WI38 (cell line): ENCODE measurements around the gene LPGAT1.

Experiments used
- H3K4me3 ChIP-seq: 2 replicates; pipeline ENCODE4 v1.5.1; 2011; ENCODE audit warnings: low read depth, mild to moderate bottlenecking, control low read depth, low read length
- CTCF ChIP-seq: IDR thresholded peaks from 2 replicates; pipeline ENCODE4 v1.5.1; 2012; ENCODE audit warnings: low read depth, mild to moderate bottlenecking, control low read depth, low read length

Gene LPGAT1

DNA sequence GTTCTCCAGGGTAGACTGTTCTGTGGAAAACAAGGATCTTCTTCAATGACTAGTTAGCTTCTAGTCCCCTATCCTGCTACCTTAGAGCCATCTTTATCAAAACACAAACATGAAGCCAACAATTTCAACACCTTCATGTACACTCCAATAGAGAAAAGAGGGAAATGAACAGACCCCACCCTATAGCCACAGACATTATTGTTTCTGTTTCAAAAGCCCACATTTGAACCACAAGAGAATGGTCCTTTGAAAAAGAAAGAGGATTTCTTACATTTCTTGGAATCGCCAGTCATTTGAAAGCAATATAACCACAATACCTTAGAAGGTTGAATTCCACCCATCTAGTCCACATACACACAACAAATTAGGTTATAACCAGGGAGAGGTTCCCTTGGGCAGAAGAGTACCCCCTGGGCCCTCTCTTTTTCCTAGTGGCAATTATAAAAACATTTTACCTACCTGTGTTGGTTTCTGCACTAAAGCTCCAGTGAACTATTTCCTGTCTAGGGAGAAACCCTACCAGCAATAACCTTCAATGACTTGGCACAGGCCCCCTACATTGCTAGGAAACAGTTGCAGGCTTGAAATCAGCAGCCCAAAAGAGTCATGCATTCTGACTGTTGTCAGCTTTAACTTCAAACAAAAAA, 2.7 kb upstream of the LPGAT1 start:
- no peak for TF ChIP-seq CTCF
- no peak overlapping the region for H3K4me3 ChIP-seq

GRCh38 chr1:211832661-211833060, 2.1 kb upstream of the LPGAT1 start:
- TF ChIP-seq CTCF: no peak

DNA sequence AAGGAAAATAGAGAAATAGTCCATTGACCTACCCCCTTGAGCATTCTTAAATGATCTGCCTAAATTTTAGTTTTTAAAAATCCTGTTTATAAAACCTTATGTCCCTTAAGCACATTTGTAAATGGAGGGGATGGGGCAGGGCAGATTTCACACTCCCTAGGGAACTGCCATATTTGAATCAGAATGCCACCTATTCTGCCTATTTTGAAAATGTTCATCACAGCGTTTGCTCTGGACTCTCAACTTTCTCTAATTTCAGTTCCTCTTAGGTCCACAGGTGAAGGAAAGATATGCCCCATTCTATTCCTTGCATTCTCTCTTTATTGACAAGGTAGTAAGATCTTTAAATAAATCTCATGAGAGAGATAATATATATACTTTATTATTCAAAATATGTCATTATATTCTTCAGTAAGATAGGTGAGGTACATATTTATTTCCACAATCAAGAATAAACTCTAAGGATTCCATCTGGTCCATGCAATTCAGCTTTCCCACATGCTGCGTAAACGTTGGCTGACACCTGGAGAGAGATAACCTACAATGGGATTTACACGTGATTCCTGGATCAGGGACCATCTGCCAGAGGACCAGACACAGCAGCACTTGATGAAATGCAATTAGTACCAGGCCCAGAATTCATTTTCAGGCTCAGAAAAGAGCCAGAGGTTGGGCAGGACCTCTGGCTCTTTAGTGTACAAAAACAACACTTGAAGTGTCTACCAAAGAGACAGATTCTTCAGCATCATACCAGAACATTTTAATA, 1.2 kb upstream of the LPGAT1 start:
- no peak for TF ChIP-seq CTCF
- H3K4me3 ChIP-seq: no peak overlapping the region

More at GRCh38 chr1:211832661-211833060, 2.1 kb upstream of the LPGAT1 start:
- no peak overlapping the region for H3K4me3 ChIP-seq

DNA sequence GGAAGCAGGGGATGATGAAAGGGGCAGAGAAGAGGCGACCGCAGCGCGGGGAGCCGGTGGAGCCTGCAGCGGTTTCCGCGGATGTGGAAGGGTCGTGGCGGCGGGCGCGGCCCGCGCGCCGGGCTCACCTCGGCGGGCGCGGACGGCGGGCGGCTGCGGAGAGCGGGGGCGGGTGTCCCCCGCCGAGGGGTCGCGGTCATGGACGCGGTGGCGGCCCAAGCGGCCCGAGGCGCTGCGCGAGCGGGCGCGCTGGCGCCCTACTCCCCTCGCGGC, 572 bp downstream of the LPGAT1 start:
- H3K4me3 ChIP-seq: peak overlapping the region; percentile 71
- TF ChIP-seq CTCF: no peak

DNA sequence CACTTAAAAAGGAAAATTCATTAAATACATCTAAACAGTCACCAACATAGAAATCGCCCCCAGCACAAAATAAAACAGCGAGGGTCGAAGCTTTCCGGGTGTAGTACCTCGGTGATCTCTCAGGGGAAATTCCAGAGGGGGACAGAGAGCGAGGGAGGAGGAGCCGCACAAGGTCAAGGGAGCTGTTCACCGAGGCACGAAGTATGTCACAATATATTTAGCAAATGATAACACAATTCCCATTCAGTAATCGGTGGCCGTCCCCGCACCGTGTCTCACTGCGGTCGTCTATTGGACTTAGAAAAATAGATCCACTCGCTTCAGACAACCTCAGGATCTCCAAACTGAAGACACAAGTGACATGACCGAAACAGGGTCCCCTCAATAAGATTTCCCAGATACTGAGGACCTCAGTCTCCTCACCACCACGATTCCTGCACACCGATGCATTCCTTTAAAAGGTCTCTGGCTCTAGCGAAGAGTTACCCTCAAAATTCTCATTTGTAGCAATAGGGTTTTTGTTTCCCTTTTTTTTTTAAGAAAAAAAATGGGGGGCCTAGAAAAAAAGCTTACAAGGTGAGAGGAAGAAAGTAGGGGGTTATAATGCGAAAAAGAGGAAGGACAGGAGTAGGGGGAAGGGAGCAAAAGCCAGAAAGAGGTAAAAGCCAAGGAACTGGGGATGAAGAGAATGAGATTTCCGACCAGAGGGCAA, 1.1 kb downstream of the LPGAT1 start:
- peak overlapping the region; percentile 71 for H3K4me3 ChIP-seq
- 0 out of 2 replicates have a peak, but pooled peaks have one; percentile 10 for TF ChIP-seq CTCF

- H3K4me3 ChIP-seq: peak overlapping the region; percentile 71
- no peak for TF ChIP-seq CTCF
These were observed 1.8 kb downstream of the LPGAT1 start for GRCh38 chr1:211828584-211829342.
